ENCODE measurements around the gene CDC42EP1. TPM values are rescaled to one million over a fixed set of nuclear protein-coding genes. Genes with fewer than 3 reads are reported as not detected.

CDC42EP1 gene
- total RNA-seq, 4 donors from 2014 or later, result 28.4 to 53.4 (median 33.4) TPM

GRCh38 chr22:37578002-37578401 is 17.7 kb downstream of the CDC42EP1 start:
- TF ChIP-seq EP300 (IDR thresholded peaks at IDR 0.05) (no peak), CTCF (IDR thresholded peaks at IDR 0.05) (no peak), POLR2A (IDR thresholded peaks at IDR 0.05) (no peak)
- WGBS, 2 donors, result 77 to 84% methylated on average over 5 of the region's 5 CpGs
- Histone ChIP-seq H3K36me3 (peaks cover 0 to 3% (median 0%) of the 10 kb centered on the region in 3 donors), H3K4me1 (peaks cover 0 to 14% (median 0%) of the 10 kb centered on the region in 4 donors), H3K27me3 (no peaks in the 10 kb centered on the region), H3K9me3 (no peaks in the 10 kb centered on the region), H3K4me3 (no peak overlapping the region), H3K27ac (no peak overlapping the region)
- no peak for DNase-seq (ENCODE audit: low spot score in 2 of 2)

- no peak for DNase-seq (ENCODE audit: low spot score in 2 of 2)
- Histone ChIP-seq H3K27ac (no peak overlapping the region), H3K4me1 (peaks cover 0 to 5% (median 0%) of the 10 kb centered on the region in 4 donors), H3K27me3 (no peaks in the 10 kb centered on the region), H3K9me3 (no peaks in the 10 kb centered on the region), H3K4me3 (no peak overlapping the region), H3K36me3 (peaks cover 0 to 3% (median 0%) of the 10 kb centered on the region in 3 donors)
- no peak for TF ChIP-seq EP300 (IDR thresholded peaks at IDR 0.05)
- TF ChIP-seq POLR2A (IDR thresholded peaks at IDR 0.05), result no peak
- no peak for TF ChIP-seq CTCF (IDR thresholded peaks at IDR 0.05)
- WGBS, 2 donors, result 32 to 41% methylated on average over 9 of the region's 9 CpGs
Observed at GRCh38 chr22:37581504-37581903, 21.2 kb downstream of the CDC42EP1 start.

GRCh38 chr22:37582526-37582925 is 22.2 kb downstream of the CDC42EP1 start:
- WGBS, 2 donors, result 71 to 95% methylated on average over 4 of the region's 4 CpGs
- no peak for DNase-seq (ENCODE audit: low spot score in 2 of 2)
- Histone ChIP-seq H3K36me3 (peaks cover 0 to 3% (median 0%) of the 10 kb centered on the region in 3 donors), H3K27ac (no peak overlapping the region), H3K4me1 (peaks cover 0 to 5% (median 0%) of the 10 kb centered on the region in 4 donors), H3K9me3 (no peaks in the 10 kb centered on the region), H3K27me3 (peaks cover 0 to under 1% of the 10 kb centered on the region in 2 donors), H3K4me3 (no peak overlapping the region)
- TF ChIP-seq POLR2A (IDR thresholded peaks at IDR 0.05) (no peak), EP300 (IDR thresholded peaks at IDR 0.05) (no peak), CTCF (IDR thresholded peaks at IDR 0.05) (no peak)

- 65 to 71% methylated on average over 9 to 11 of the region's 11 CpGs for WGBS, 2 donors
Observed at GRCh38 chr22:37588546-37589215, 28.4 kb downstream of the CDC42EP1 start.

More at GRCh38 chr22:37588546-37589215, 28.4 kb downstream of the CDC42EP1 start:
- Histone ChIP-seq H3K4me3 (no peak overlapping the region), H3K36me3 (no peaks in the 10 kb centered on the region), H3K4me1 (peaks cover 0 to 13% (median 0%) of the 10 kb centered on the region in 4 donors), H3K27me3 (peaks cover 0 to 4% of the 10 kb centered on the region in 2 donors), H3K27ac (peak overlapping the region in 1 of 4 donors; percentile 12), H3K9me3 (no peaks in the 10 kb centered on the region)
- TF ChIP-seq POLR2A (IDR thresholded peaks at IDR 0.05) (no peak), CTCF (IDR thresholded peaks at IDR 0.05) (no peak), EP300 (IDR thresholded peaks at IDR 0.05) (no peak)
- DNase-seq (ENCODE audit: low spot score in 2 of 2), result no peak
